NOMO-1 treated with DMSO at 0.1 percent for 48 hours (cell line): ENCODE results near the gene MCU.
A peak's percentile ranks its signal among the peaks of the same experiment; 100 is the strongest.

Experiments
- DNase-seq: peaks from one replicate; lab custom pipeline; 2025; ENCODE audit not compliant: unreplicated experiment; lab: John Stamatoyannopoulos, UW

MCU gene

DNA sequence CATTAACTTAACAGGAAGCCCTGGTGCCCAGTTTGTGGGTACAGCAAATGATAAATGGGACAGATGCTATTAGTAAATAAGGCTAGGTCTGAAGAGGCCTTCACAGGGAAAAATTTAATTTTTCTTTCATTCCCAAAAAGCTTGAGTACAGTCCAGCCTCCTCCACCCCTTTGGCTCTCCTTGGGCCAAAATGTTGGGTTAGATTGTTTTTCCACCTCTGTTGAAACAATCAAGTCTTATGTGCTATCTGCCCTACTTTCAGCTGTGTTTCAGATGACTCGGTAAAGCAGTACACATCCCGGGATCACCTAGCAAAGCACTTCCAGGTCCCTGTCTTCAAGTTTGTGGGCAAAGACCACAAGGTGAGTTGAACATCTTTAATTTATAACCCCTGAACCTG, 238.3 kb downstream of the MCU start:
- DNase-seq = no peak

DNA sequence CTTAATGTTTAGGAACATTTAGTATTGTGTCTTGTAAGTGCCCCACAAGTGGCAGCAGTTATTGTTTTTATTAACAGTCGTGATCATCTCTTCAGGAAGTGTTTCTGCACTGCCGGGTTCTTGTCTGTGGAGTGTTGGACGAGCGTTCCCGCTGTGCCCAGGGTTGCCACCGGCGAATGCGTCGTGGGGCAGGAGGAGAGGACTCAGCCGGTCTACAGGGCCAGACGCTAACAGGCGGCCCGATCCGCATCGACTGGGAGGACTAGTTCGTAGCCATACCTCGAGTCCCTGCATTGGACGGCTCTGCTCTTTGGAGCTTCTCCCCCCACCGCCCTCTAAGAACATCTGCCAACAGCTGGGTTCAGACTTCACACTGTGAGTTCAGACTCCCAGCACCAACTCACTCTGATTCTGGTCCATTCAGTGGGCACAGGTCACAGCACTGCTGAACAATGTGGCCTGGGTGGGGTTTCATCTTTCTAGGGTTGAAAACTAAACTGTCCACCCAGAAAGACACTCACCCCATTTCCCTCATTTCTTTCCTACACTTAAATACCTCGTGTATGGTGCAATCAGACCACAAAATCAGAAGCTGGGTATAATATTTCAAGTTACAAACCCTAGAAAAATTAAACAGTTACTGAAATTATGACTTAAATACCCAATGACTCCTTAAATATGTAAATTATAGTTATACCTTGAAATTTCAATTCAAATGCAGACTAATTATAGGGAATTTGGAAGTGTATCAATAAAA, 240.5 kb downstream of the MCU start:
- DNase-seq = peak; percentile 5

DNA sequence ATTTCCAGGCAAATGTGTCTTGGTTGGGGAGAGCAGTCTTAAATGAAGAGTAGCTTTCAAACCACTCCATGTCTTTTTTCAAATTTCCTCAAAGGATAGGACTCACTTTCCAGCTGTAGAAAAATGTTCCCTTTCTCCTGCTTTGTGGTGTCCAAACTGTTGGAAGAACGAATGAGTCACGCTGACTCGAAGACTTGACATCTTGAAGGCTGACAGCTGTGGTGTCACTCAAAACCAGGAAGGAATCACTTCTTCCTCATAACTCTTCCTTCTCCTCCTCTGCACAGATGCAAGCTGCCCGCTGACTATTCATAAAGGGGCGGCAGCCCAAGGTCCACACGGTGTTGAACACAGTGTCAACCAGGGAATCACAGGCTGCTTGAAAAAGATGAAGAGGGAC, 243.4 kb downstream of the MCU start:
- no peak for DNase-seq
